GM21528 (cell line): Measurements from ENCODE around the gene SMIM34.
A peak's percentile ranks its signal among the peaks of the same experiment; 100 is the strongest.
"Not testable (repeated sequence)": the region's sequence is repeated elsewhere in the genome, so short reads cannot be mapped to it uniquely, and the experiment has no call there.

ENCODE experiments used
- ATAC-seq: cut with Tn5 transposase; IDR thresholded peaks from one replicate; pipeline ENCODE4 v1.9.1; 2021; ENCODE audit warnings: mild to moderate bottlenecking, moderate library complexity; ENCODE audit not compliant: unreplicated experiment, low FRiP score

Gene SMIM34, protein sequence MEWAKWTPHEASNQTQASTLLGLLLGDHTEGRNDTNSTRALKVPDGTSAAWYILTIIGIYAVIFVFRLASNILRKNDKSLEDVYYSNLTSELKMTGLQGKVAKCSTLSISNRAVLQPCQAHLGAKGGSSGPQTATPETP

DNA sequence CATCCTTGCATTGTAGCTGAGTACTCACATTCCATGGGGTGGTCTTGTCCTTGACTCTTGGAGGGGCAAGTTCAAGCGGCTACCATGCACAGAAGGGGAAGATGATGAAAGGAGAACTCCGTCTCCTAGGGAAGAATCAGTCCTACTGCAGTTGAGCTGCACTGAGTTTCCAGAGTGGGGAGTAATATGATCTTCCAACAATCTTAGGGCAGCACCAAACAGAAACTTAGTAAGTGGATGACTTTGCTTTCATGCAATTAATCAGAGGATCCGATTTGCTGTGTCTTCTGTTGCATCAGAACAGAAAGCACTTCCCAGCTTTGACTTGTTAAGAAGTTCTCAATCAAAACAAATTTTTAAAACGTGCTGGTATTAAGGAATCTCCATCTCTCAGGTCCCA is at the start of gene SMIM34:
SMIM34 (minus strand) TSS at position 147 of the 400 bp plus-strand sequence; CDS start at position 35, 112 bp downstream.
- ATAC-seq, result not testable (repeated sequence)

DNA sequence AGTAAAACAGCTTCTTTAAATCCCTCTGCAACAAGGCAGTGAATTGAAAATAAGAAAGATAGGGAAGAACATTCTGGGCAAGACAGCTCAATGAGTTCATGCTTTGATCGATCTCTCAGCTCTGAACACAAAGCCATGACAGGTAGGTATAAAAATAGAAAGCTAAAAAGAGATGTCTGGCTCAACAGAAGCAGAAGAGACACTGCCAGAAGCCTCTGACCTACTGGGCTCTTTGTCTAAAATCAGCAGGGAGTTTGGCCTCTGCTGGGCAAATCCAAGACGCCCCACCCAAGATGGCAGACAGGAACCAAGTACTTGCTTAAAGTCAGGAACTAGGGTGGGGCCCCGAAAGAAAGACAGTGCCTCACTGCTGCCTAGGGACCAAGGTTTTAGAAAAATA is 43.6 kb upstream of the SMIM34 start:
- not testable (repeated sequence) for ATAC-seq

DNA sequence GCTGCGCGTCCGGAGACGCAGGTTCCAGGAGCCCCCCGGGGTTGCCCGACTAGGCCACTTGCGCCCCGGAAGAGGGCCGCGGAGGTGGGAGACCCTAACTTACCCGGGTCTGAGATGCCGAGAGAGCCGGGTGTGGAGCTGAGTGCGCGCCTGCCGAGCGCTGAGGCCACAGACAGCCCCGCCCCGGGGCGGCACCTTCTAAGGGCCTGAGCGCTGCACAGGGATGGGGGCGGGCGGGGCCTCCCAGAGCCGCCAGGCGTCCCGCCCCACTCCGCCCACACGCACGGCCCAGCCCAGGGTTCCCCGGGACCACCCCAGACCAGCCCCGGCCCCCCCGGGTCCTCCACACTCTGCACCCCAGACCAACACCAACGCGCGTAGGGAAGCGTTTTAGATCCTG is 35.7 kb upstream of the SMIM34 start:
- not testable (repeated sequence) for ATAC-seq

DNA sequence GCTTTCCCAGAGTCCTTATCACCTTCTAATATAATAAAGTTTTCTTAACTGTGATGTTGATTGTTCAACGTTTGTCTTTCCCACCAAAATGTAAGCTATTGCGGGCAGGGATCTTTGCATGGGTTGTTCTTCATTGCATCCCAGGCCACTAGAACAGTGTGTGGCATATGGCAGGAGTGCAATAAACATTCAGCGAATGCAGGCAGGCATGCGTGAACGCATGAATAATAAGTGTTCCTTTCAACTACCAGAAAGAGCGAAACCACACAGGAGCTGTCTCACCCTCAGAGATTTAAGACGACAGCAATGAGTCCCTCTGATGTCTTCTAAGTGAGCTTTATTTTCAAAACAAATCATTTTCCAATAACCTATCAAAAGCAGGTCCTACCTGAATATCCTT is 34.5 kb upstream of the SMIM34 start:
- ATAC-seq, result not testable (repeated sequence)

DNA sequence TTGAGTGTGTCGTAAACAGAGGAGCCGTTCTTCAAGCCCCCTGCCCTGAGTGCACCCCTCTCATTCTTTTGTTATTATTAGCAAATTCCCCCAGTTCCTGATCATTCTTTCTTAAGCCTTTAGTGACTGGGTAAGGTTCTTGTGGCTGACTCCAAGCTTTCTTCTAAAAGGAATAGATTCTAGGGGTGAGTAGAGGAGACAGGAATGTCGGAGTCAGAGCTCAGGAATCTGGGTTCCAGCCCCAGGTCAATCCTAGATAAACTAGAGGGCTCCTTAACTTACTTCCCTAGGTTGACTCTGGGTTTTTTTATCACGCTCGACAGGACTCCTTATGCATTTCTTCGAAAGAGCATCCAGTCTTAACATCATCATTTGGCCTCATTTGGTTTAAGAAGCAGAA is 32.4 kb upstream of the SMIM34 start:
- not testable (repeated sequence) for ATAC-seq

DNA sequence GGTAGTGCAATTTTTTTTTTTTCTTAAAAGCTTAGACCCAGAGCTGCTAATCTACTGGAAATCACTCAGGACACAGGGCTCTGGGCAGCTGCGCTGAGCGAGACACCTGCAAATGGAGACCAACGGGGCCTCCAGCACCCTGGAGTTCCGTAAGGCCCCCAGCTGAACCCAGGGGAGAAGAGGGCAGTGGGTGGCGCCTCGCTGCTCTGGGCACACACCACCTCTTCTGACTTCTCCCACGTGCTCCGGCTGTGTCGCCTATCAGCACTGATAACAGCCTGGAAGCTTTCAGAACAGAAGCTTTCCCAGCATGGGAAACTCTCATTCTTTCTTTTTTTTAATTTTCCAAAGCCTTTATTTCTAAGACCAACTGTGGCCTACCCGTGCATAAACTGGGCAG is 31.9 kb upstream of the SMIM34 start:
- not testable (repeated sequence) for ATAC-seq

DNA sequence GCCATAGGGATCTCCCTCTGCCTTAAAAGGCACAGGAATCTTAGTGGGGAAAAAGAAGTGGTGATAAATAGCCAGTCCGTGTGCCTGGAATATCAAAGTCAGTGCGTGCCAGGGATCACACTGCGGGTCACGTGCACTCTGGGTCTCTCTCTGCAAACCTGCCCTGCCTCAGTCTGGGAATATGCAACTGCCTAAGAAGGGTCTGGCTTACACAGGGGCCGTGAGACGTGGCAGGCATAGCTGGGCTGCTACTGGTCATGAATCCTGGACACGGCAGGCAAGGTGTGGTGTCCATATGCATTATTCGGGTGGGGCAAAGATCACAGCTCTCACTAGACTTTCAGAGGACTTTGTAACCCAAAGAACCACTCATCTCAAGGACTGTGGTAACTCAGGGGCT is 23.3 kb upstream of the SMIM34 start:
- ATAC-seq, result not testable (repeated sequence)

DNA sequence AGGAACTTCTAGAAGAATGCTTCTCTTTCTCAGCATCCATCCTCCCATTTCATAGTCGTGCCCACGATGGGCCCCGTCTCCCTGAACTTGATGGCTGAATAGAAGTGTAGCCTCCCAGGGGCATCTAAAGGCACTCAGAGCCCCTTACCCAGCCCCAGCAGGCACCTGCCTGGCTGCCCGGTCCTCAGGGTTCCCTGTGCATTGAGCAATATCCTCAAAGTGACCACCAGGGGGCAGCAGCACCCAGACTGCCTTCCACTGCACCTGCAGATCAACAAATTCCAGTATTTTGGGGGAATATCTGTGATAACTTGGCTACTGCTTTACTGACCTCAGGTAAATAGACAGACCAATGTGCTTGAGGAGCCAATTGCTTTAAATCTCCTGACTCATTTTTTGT is 19.7 kb upstream of the SMIM34 start:
- ATAC-seq, result not testable (repeated sequence)

DNA sequence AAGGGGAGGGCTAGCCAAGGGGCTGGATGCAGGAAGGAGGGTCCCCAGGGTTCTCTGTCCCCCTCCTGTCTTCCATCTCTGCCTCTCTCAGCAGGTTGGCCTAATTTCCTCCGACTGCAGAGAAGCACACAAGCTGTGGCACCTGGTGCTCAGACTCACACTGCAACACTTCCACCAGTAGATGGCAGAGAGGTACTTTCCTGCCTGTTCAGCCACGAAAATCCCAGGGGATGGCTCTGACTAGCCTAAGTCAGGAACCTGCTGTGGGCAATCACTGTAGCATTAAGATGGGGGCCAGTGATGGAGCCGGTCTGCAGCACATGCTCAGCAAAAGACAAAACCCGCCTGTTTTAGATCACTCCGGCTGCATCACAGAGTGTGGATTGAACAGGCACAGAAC is 6.0 kb upstream of the SMIM34 start:
- ATAC-seq, result not testable (repeated sequence)

DNA sequence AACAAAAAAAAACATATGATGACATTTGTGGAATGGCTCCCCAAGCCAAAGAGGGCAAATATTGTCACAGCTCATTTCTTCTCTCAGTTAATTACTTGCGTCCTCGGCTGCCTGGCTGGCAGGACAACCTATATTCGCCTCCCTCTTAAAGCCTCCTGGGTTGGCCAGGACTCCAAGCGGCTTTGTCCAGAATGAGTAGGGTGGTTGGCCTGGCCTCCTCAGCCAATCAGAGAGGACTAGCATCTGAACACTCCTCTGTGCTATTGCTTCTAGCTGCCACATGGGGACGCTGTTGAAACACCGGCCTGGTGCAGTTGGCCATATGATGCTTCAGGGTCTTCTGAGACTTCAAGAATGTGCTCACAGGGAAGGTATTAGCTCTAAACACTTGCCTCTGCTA is 4.7 kb upstream of the SMIM34 start:
- not testable (repeated sequence) for ATAC-seq

DNA sequence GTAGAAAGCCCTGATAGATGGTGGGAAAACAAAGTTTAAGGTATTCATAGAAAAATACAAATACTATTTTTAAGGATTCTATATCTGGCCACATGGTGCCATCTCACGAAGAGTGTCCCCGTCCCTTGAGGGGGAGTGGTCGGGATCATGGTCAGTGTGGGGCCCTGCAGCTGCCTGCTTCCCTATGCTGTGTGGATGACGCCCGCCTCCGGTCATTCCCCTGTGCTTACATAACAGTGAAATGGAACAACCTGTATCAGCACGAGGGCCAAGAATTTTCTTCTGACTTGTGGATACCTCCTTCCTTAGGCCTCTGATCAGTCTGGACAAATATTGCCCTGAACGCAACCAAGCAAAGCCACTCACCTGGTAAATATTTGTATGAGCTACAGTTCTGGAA is 3.6 kb upstream of the SMIM34 start:
- not testable (repeated sequence) for ATAC-seq

DNA sequence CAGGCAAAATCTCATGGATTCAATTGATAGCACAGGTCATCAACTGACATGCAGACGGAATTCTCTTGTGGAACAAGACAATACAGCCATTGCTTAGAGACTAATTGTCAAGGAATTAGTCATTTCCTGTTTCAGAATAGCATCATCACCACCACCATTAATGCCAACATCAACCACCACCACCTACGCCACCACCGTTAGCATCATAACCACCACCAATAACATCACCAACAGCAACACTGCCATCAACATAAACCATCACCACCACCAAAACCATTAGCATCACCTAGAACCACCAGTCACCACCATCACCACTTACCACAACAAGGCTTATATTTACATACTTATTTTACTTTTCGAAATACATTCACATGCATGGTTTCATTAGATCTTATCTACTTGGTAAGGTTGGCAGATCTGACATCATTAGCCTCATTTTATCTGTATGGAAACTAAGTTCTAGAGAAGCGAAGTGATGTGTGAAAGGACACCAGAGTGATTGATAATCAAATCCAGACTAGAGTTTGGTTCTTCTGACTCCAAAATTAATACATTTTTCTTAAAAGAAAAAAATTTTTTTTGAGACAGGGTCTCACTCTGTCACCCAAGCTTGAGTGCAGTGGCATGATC is 6.2 kb downstream of the SMIM34 start:
- ATAC-seq, result not testable (repeated sequence)

DNA sequence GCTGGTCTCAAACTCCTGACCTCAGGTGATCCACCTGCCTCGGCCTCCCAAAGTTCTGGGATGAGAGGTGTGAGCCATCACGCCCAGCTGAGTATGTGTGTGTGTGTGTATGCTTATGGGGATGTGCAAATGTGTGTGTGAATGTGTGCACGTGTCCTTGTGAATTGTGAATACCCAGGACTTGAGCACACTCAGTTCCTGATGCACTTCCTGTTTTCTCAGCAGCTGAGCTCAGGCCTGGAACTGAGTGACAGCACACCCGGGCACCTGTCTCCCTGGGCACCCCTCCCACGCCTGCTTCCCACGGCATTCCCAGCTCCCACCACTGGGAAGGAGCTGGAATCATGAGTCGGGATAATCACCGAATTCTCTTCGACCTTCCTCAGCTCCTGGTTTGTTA is 16.5 kb downstream of the SMIM34 start:
- ATAC-seq, result not testable (repeated sequence)

DNA sequence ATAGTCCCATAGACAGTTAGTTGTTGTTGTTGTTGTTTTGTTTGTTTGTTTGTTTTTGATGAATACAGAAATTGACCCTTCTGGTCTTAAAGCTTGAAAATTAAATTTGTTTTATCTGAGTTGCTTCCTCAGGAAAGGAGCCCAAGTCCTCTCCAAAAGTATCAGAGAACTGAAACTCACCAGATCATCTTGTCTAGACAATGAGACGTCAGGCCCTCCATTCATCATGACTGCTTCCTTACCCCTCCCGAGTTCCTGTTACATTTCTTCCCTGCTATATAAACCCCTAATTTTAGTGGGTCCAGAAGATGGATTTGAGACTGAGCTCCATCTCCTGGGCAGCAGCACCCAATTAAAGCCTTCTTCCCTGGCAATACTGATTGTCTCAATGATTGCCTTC is 17.1 kb downstream of the SMIM34 start:
- not testable (repeated sequence) for ATAC-seq

DNA sequence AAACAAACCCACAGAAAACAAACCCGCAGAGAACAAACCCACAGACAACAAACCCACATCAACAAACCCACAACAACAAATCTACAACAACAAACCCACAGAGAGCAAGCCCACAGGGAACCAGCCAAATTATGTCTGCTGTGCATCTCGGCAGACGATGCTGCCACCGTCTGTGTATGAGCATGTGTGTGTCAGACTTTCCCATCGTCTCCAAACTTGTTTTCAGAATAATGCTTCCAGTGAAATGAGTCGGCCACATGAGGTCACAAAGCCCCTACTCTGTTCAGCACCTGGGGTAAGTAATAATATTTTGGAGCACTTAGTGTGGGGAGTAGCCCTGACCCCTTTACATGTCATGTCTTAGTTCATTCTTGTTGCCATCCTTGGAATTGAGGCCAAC is 17.6 kb downstream of the SMIM34 start:
- not testable (repeated sequence) for ATAC-seq

DNA sequence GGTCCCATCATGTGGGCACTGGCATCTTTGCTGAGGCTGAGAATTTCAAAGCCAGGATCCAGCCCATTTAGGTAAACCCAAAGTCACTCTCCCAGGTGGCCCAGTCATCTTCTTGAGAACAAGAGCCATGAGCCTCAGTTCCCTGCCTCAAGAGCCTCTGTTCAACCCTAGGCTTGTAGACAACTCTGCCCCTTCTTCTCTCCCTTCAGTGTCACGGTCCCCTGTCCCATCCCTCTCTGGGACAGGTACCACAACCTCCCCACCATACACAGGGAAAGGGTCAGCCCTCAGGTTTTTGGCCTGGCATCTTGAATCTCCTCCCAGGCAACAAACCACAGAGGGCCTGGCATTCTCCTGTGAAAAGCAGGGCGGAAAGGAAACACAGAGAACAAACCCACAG is 18.1 kb downstream of the SMIM34 start:
- not testable (repeated sequence) for ATAC-seq

DNA sequence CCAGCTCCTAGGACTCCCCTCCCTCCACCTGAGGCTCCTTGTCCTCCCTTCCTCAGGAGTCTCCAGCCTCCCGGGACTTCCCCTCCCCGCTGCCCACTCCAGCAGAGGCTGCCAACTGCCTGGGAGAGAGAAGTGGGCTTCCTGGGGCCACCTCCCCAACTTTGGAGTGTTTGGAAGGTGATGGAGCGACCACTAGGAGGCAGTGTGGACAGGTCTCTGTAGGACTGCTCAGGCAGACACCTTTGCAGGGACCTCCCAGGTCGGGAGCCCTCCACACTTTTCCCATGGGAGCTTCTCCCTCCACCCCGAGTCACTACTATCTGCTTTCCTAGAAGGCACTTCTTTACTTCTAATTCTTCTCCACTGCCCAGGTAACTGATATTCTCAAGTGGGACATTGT is 19.0 kb downstream of the SMIM34 start:
- not testable (repeated sequence) for ATAC-seq

DNA sequence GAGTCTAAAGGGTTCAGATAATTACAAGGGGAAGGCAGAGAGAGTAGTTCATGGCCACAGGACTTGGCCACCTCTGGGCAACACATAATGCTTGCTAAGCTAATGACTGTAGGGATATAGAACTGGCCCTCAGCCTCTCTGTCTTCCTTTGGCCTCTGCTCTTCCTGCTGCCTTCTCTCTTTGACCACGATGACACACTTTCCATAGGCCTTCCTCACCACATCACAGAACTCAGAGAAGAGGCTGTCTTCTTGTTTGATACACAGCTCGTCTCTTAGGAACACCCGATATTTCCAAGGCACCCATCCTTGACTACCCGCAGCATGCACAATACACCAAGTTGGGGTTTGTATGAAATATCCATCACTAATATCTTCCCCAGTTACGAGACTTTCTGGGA is 23.2 kb downstream of the SMIM34 start:
- not testable (repeated sequence) for ATAC-seq

DNA sequence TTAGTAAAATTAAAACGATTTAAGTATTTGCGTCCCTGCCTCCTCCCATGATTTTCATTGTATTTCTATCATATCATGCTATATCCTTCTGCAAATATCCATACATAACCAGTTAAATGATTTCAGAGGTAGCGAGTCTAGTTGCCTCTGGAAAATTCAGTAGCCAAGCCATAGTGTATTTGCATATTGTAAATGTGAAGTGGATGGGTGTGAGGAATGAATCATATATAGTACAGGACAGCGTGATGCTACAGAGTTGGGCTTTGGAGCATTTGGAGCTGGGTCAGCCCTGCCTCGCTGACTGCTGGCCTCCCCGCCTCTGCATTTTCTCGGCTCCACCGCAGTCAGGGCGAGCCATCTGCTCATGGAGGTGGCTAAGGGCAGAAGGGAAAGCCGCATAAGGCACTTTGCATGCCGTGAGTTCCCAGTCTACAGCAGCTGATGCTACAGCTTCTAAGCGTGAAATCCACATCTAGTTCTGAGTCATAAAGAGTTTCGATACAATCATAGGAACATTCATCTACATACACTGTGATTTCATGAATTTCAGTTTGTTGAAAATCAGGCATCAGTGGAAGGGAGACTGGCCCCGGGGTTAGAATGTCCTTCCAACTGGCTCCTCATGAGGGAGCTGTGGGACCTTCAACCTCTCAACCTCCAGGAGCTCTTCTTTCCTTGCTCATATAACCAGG is 39.9 kb downstream of the SMIM34 start:
- peak; percentile 94 for ATAC-seq

DNA sequence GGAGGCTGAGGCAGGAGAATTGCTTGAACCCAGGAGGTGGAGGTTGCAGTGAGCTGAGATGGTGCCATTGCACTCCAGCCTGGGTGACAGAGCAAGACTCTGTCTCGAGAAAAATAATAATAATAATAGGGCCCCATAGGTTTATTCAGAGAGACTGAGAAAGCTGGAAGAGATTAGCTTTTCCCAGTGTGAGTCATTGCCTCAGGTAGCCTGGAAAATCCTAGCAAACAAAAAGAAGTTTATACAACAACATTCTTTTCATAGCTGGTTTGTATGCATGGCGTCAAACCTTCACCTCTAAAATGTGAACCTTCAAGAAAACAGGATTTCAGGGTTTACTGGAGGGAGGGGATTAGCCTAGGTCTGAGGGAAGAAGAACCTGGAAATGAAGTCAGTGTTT is 40.6 kb downstream of the SMIM34 start:
- not testable (repeated sequence) for ATAC-seq

DNA sequence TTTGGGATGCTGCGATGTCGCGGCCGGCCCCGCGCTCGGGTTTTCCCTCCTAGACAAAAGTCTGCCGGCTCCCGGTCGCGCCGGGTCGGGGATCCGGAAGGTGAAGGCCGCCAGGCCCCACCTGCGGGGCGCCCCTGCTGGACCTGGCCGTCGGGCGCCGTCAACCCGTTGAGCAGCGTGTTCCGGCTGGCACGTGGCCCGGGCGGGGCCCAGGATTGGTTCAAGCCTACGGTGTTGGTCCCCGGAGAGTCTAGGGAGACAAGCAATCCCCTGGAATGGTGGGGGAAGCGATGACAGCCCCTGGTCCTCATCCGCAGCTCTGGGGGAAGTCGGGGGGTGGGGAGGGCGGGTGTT is 48.2 kb downstream of the SMIM34 start:
- peak; percentile 46 for ATAC-seq
